Measurements from ENCODE around the gene SMC1B.

DNA sequence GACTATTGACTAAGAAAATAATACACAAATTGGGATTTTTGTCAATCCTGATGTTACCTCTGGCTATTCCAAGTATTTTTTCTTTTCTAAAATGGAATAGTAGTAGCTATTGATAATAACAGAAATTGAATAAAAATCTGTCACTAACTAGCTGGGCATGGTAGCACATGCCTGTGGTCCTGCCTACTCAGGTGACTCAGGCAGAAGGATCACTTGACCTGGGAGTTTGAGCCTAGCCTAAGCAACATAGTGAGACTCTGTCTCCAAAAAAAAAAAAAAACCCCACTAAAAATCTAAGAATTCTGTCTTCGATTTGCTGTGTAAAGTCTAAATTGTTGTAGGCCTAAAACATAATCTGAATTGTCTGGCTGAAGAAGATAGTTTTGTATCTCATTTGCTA is 61.4 kb downstream of the SMC1B start:
- no peak for TF ChIP-seq TAF1 (IDR thresholded peaks at IDR 0.05; ENCODE audit: borderline replicate concordance, insufficient read depth, low read length)
- TF ChIP-seq POLR2AphosphoS5 (IDR thresholded peaks at IDR 0.05; ENCODE audit: low read depth, low read length), result no peak
- TF ChIP-seq, protein P1, sequence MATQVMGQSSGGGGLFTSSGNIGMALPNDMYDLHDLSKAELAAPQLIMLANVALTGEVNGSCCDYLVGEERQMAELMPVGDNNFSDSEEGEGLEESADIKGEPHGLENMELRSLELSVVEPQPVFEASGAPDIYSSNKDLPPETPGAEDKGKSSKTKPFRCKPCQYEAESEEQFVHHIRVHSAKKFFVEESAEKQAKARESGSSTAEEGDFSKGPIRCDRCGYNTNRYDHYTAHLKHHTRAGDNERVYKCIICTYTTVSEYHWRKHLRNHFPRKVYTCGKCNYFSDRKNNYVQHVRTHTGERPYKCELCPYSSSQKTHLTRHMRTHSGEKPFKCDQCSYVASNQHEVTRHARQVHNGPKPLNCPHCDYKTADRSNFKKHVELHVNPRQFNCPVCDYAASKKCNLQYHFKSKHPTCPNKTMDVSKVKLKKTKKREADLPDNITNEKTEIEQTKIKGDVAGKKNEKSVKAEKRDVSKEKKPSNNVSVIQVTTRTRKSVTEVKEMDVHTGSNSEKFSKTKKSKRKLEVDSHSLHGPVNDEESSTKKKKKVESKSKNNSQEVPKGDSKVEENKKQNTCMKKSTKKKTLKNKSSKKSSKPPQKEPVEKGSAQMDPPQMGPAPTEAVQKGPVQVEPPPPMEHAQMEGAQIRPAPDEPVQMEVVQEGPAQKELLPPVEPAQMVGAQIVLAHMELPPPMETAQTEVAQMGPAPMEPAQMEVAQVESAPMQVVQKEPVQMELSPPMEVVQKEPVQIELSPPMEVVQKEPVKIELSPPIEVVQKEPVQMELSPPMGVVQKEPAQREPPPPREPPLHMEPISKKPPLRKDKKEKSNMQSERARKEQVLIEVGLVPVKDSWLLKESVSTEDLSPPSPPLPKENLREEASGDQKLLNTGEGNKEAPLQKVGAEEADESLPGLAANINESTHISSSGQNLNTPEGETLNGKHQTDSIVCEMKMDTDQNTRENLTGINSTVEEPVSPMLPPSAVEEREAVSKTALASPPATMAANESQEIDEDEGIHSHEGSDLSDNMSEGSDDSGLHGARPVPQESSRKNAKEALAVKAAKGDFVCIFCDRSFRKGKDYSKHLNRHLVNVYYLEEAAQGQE (IDR thresholded peaks at IDR 0.05; ENCODE audit: insufficient read depth in 1 of 2, low read depth in 2 of 2, low read length in 2 of 2), result no peak
- no peak for TF ChIP-seq SIN3A (IDR thresholded peaks at IDR 0.05; ENCODE audit: borderline replicate concordance, insufficient read depth, low read length)
- no peak for TF ChIP-seq FOXP2 (optimal IDR thresholded peaks at IDR 0.05; ENCODE audit: borderline replicate concordance, extremely low read depth, extremely low read length, insufficient read depth)

Measured in PFSK-1 (cell line).